Astrocyte (in vitro differentiated cells and primary cell): ENCODE data around the gene PPM1H.

ENCODE experiments used
- CTCF ChIP-seq: IDR thresholded peaks from 2 replicates; pipeline ENCODE4 v1.5.1; 2011; ENCODE audit warnings: low read depth, mild to moderate bottlenecking, inconsistent platforms, low read length, moderate library complexity; ENCODE audit not compliant: insufficient read depth
- EZH2 ChIP-seq: IDR thresholded peaks from 2 replicates; pipeline ENCODE4 v1.6.1; 2012; ENCODE audit warnings: mild to moderate bottlenecking, low read length, inconsistent platforms; ENCODE audit not compliant: insufficient read depth

- TF ChIP-seq CTCF, result no peak
- TF ChIP-seq EZH2, result no peak
Observed at GRCh38 chr12:62832027-62832426, 102.9 kb downstream of the PPM1H start.
